RWPE1 (cell line): ENCODE measurements around the gene ANKRD55.
"Not testable (repeated sequence)": the region's sequence is repeated elsewhere in the genome, so short reads cannot be mapped to it uniquely, and the experiment has no call there.

Experiments used
- CTCF ChIA-PET: fragments of 350-600 bp; sonication (Branson Sonifier 250); formaldehyde crosslinking; extraction: SDS; loops from one replicate; lab custom pipeline; 2021; lab: Yijun Ruan, JAX
- POLR2A ChIA-PET: fragments of 400-600 bp; formaldehyde crosslinking; extraction: SDS; loops from one replicate; lab custom pipeline; 2020; ENCODE audit warnings: antibody characterized with exemption; ENCODE audit not compliant: low non-redundant PET; lab: Yijun Ruan, JAX
- DNase-seq: peaks from one replicate; pipeline ENCODE4 v3.0.0; 2012; ENCODE audit warnings: low spot score
- H3K27ac ChIP-seq: fragments of 450-650 bp; 2 replicates; pipeline ENCODE4 v1.5.1; 2017
- TF ChIP-seq, protein P1 (sequence below): fragments of 450-650 bp; conservative IDR thresholded peaks from 2 replicates; pipeline ENCODE4 v1.5.1; 2017; ENCODE audit warnings: low read depth, mild to moderate bottlenecking

Gene ANKRD55

DNA sequence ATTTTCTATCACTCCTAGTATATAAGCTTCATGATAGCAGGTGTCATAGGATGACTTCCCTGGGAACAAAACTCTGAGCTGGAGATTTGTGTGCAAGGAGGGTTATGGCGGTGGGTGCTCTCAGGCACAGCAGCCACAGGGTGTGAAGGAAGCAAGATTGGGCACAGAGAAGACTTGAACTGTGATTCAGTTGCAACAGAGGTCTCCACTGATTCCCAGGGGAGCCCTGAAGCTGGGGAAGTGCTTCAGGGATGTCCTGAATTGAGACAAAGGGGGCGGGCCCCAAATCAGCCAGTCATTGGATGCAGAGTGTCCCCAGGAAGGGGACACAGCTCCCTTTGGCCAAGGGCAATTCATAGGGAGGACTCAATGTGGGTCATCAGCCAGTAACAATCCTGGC is 44.4 kb upstream of the ANKRD55 start:
- CTCF ChIA-PET, result no interaction called here
- POLR2A ChIA-PET, result interaction anchor here (0.6 kb wide), 1 partner anchor 322 kb away, joined by 3 read pairs; no protein-coding TSS in a partner anchor
- no peak for DNase-seq
- TF ChIP-seq, protein P1, sequence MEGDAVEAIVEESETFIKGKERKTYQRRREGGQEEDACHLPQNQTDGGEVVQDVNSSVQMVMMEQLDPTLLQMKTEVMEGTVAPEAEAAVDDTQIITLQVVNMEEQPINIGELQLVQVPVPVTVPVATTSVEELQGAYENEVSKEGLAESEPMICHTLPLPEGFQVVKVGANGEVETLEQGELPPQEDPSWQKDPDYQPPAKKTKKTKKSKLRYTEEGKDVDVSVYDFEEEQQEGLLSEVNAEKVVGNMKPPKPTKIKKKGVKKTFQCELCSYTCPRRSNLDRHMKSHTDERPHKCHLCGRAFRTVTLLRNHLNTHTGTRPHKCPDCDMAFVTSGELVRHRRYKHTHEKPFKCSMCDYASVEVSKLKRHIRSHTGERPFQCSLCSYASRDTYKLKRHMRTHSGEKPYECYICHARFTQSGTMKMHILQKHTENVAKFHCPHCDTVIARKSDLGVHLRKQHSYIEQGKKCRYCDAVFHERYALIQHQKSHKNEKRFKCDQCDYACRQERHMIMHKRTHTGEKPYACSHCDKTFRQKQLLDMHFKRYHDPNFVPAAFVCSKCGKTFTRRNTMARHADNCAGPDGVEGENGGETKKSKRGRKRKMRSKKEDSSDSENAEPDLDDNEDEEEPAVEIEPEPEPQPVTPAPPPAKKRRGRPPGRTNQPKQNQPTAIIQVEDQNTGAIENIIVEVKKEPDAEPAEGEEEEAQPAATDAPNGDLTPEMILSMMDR, result no peak
- H3K27ac ChIP-seq, result no peak overlapping the region

DNA sequence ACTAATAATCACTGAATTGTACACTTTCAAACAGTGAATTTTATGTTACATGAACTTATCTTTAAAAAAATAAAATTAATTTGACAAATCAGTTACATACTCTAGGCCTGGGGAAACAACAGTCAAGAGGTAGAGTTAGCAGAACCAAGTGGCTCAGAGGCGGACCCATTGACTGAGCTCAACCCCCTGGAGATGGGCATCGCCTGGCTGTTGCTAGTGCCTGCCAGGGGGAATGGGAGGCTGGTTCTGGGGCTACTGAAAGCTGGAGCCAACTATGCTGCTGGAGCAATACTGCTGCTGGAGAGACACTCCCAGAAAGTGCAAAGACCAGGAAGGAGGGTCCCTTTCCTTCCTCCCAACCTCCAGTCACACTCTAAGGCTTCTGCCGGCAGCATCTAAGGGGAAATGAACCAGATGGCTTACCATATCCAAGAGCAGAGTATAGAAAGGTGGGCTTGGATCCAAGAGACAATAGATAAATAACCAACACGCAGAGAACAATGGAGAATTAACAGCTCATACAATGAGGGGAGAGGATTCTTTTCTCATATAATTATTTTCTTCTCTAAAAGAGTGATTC is 40.3 kb upstream of the ANKRD55 start:
- H3K27ac ChIP-seq, result no peak overlapping the region
- ChIA-PET POLR2A (no interaction called here), CTCF (interaction anchor here (0.7 to 2.1 kb wide), 3 partner anchors 9 to 338 kb away, joined by 3 to 5 read pairs (median 3); no protein-coding TSS in a partner anchor)
- TF ChIP-seq, protein P1, result no peak
- no peak for DNase-seq

DNA sequence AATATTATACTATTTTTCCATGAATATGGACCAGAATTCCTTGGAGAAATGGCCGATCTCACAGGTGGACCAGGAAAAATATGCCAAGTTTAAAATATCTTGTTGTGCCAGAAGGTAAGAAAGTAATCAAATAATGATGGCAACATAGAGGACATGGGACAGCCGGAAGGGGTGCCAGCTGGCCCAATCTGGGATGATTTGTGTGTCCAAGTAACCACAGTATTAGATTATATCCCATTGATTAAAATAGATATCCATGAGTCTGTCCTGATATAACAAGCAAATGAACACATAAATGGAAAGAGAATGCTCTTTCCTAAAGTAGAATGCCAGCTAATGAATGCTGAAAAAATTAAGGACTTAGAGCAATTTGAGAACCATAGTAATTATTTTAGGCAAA is 39.6 kb upstream of the ANKRD55 start:
- CTCF ChIA-PET, result interaction anchor here (1.7 to 2.1 kb wide), 2 partner anchors 8 to 566 kb away, joined by 5 to 13 read pairs; no protein-coding TSS in a partner anchor
- TF ChIP-seq, protein P1, result no peak
- POLR2A ChIA-PET, result no interaction called here
- no peak overlapping the region for H3K27ac ChIP-seq
- no peak for DNase-seq

DNA sequence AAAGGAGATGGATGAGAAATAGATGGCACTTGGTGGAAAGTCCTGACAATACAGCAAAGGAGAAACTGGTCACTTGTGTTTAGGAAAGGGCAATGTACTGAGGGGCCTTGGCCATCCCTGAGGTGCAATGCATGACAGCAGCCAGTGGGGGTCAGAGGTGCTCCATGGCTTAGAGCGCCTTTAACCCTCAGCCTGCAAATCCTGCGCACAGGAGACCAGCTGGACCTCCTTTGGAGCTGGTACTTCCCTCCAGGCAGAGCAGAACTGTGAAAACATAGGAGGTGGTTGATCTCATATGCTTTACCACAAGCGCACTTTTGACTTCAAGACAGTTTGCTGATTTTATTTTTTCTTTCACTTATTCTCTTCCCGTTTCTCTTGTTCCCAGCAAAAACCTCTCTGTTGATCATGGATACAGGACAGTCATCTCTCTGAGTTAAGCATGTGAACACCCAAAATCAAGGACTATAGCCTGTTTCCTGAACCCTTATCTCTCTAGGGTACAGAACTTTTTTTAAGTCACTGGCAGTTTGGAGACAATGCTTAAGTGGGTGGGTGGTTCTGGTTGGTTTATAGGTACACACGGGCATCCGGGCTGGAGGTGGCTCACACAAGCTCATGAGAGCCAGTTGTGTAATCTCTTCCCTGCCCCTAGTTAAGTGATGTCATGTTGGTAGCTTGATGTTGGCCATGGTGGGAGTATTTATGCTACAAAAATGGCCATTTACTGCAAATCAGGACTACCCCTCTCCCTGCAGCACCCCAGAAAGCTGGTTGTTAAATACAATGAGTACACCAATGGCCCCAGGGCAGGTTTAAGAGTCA is 37.6 kb upstream of the ANKRD55 start:
- H3K27ac ChIP-seq, result no peak overlapping the region
- TF ChIP-seq, protein P1, result peak; percentile 100
- ChIA-PET CTCF (interaction anchor here (0.5 to 4.4 kb wide), 42 partner anchors 10 to 1822 kb away, joined by 3 to 49 read pairs (median 3); no protein-coding TSS in a partner anchor), POLR2A (no interaction called here)
- DNase-seq, result peak; percentile 84

DNA sequence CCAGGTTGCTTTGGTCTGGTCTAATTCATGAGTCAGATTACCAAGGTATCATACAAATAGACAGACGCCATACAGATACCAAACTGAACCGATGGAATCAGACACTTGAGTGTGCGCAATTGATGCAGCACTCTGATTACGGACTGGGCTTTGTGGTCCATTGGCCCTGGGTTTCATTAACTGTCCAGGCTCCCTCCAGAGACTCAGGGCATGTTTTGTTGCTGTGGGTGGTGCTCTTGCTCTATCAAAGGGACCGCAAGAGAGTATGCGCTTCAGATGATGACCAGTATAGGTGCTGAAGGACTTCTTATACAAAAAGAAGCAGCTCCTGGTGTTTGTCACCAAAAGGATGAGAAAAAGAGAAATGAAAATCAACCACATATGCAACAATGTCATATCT is 36.9 kb upstream of the ANKRD55 start:
- TF ChIP-seq, protein P1, result no peak
- CTCF ChIA-PET, result interaction anchor here (0.6 to 4.4 kb wide), 23 partner anchors 12 to 1822 kb away, joined by 3 to 49 read pairs (median 3); no protein-coding TSS in a partner anchor
- POLR2A ChIA-PET, result no interaction called here
- DNase-seq, result no peak
- H3K27ac ChIP-seq, result no peak overlapping the region

DNA sequence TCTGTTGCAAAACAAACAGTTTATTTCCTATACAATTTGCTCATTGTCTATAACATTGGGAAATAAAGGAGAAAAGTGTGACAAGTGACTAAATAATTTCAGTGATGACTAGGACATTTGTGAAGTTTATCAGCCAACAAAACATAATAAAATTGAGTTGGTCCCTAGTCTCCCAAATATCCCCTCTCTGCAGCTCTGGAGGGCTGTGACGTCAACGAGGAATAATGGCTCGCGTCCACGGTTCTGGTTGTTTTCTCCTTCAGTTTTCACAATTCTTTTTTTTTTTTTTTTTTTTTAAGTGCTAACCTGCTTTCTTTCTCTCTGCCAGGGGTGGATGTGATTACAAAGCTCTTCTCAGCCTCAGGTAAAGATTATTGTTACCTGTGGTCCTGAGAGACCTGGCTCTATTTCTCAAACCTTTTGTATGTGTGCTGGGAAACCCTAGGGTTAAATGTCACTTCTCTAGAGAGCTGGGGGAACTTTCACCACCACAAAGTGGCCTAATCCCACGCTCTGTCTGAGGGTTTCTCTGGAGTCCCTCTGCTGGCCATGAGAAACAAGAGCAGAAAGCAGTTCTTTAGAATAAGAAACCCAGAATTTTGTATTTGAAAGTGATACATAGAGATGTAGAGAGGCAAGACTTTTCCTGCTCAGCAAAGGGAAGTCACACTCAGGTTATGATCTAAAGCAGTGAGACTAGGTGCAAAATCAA is 36.2 kb upstream of the ANKRD55 start:
- TF ChIP-seq, protein P1, result peak; percentile 43; the same call in 1 of the 2 replicates
- H3K27ac ChIP-seq, result no peak overlapping the region
- DNase-seq, result peak; percentile 38
- ChIA-PET POLR2A (no interaction called here), CTCF (interaction anchor here (0.5 to 4.4 kb wide), 15 partner anchors 12 to 690 kb away, joined by 3 to 49 read pairs (median 3); no protein-coding TSS in a partner anchor)

DNA sequence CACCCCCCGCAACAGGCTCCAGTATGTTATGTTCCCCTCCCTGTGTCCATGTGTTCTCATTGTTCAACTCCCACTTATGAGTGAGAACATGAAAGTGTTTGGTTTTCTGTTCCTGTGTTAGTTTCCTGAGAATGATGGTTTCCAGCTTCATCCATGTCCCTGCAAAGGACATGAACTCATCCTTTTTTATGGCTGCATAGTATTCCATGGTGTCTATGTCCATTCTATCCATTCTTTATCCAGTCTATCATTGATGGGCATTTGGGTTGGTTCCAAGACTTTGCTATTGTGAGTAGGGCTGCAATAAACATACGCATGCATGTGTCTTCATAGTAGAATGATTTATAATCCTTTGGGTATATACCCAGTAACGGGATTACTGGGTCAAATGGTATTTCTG is 35.6 kb upstream of the ANKRD55 start:
- CTCF ChIA-PET, result interaction anchor here (0.6 to 4.4 kb wide), 5 partner anchors 327 to 651 kb away, joined by 3 to 49 read pairs (median 3); no protein-coding TSS in a partner anchor
- DNase-seq, H3K27ac ChIP-seq, POLR2A ChIA-PET: not testable (repeated sequence)
